Measurements from ENCODE around the gene SAXO1. TPM values are rescaled to one million over a fixed set of nuclear protein-coding genes. Genes with fewer than 3 reads are reported as not detected.

SAXO1 gene
- polyA plus RNA-seq, 1 donor from 2014 or later = not detected

- Histone ChIP-seq H3K9me2 (ENCODE audit: insufficient read depth, low read length) (no peaks in the 10 kb centered on the region), H2AFZ (ENCODE audit: low read depth, low read length) (no peak overlapping the region), H3K79me2 (replicated peaks; ENCODE audit: insufficient read depth, low read length) (no peaks in the 10 kb centered on the region), H3K4me2 (ENCODE audit: low read length) (no peak overlapping the region), H3F3A (ENCODE audit: insufficient read depth, low read length, poor library complexity, severe bottlenecking) (no peaks in the 10 kb centered on the region), H3K9ac (ENCODE audit: low read length) (no peak overlapping the region), H4K20me1 (ENCODE audit: insufficient read depth) (no peaks in the 10 kb centered on the region), H3K27ac (ENCODE audit: low read length) (no peak overlapping the region), H3K9me3 (ENCODE audit: low read length) (no peaks in the 10 kb centered on the region), H3K36me3 (ENCODE audit: insufficient read depth, low read length) (no peaks in the 10 kb centered on the region), H3K27me3 (ENCODE audit: insufficient read depth, low read depth, low read length) (no peaks in the 10 kb centered on the region), H3K4me3 (ENCODE audit: low read length) (no peak overlapping the region)
- TF ChIP-seq SMC3 (conservative IDR thresholded peaks at IDR 0.05; ENCODE audit: poor library complexity) (no peak), RAD21 (conservative IDR thresholded peaks at IDR 0.05) (no peak), EZH2 (IDR thresholded peaks at IDR 0.05; ENCODE audit: borderline replicate concordance, insufficient read depth, low read length, poor library complexity, severe bottlenecking) (no peak), REST (IDR thresholded peaks at IDR 0.05; ENCODE audit: borderline replicate concordance) (no peak), MXI1 (conservative IDR thresholded peaks at IDR 0.05; ENCODE audit: poor library complexity, severe bottlenecking) (no peak)
These were observed 77.4 kb downstream of the SAXO1 start for GRCh38 chr9:18955626-18956025.

GRCh38 chr9:18951936-18952335 is 81.1 kb downstream of the SAXO1 start:
- no peaks in the 10 kb centered on the region for H3K9me3 ChIP-seq (ENCODE audit: low read length)

More at GRCh38 chr9:18951936-18952335, 81.1 kb downstream of the SAXO1 start:
- Histone ChIP-seq H3K36me3 (ENCODE audit: insufficient read depth, low read length) (no peaks in the 10 kb centered on the region), H2AFZ (ENCODE audit: low read depth, low read length) (no peak overlapping the region), H3K79me2 (replicated peaks; ENCODE audit: insufficient read depth, low read length) (no peaks in the 10 kb centered on the region), H3K4me3 (ENCODE audit: low read length) (no peak overlapping the region), H3K27me3 (ENCODE audit: insufficient read depth, low read depth, low read length) (no peaks in the 10 kb centered on the region), H3K9ac (ENCODE audit: low read length) (no peak overlapping the region), H3K27ac (ENCODE audit: low read length) (no peak overlapping the region), H4K20me1 (ENCODE audit: insufficient read depth) (no peaks in the 10 kb centered on the region), H3F3A (ENCODE audit: insufficient read depth, low read length, poor library complexity, severe bottlenecking) (no peaks in the 10 kb centered on the region), H3K9me2 (ENCODE audit: insufficient read depth, low read length) (no peaks in the 10 kb centered on the region), H3K4me2 (ENCODE audit: low read length) (no peak overlapping the region)
- TF ChIP-seq CTCF (IDR thresholded peaks at IDR 0.05; ENCODE audit: poor library complexity, severe bottlenecking) (no peak), POLR2AphosphoS5 (IDR thresholded peaks at IDR 0.05) (no peak), TAF1 (IDR thresholded peaks at IDR 0.05; ENCODE audit: low read depth) (no peak), EZH2 (IDR thresholded peaks at IDR 0.05; ENCODE audit: borderline replicate concordance, insufficient read depth, low read length, poor library complexity, severe bottlenecking) (no peak), MXI1 (conservative IDR thresholded peaks at IDR 0.05; ENCODE audit: poor library complexity, severe bottlenecking) (no peak), SMC3 (conservative IDR thresholded peaks at IDR 0.05; ENCODE audit: poor library complexity) (no peak), RAD21 (conservative IDR thresholded peaks at IDR 0.05) (no peak), EP300 (conservative IDR thresholded peaks at IDR 0.05; ENCODE audit: poor library complexity, severe bottlenecking) (no peak), REST (IDR thresholded peaks at IDR 0.05; ENCODE audit: borderline replicate concordance) (no peak)

All from neural cell (in vitro differentiated cells).